ENCODE results near the gene SH2B2.

SH2B2 gene

DNA sequence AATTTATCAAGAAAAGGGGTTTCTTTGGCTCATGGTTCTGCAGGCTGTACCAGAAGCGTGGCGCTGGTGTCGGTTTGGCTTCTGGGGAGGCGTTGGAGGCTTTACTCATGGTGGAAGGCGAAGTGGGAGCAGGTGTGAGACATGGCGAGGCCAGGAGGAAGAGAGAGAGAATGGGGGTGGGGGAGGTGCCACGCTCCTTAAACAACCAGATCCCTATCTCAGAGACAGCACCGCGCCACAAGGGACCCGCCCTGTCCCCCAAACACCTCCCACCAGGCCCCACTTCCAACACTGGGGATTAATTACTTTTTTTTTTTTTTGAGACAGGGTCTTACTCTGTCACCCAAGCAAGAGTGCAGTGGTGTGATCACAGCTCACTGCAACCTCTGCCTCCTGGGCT is 18.0 kb upstream of the SH2B2 start:
- no peak for DNase-seq

DNA sequence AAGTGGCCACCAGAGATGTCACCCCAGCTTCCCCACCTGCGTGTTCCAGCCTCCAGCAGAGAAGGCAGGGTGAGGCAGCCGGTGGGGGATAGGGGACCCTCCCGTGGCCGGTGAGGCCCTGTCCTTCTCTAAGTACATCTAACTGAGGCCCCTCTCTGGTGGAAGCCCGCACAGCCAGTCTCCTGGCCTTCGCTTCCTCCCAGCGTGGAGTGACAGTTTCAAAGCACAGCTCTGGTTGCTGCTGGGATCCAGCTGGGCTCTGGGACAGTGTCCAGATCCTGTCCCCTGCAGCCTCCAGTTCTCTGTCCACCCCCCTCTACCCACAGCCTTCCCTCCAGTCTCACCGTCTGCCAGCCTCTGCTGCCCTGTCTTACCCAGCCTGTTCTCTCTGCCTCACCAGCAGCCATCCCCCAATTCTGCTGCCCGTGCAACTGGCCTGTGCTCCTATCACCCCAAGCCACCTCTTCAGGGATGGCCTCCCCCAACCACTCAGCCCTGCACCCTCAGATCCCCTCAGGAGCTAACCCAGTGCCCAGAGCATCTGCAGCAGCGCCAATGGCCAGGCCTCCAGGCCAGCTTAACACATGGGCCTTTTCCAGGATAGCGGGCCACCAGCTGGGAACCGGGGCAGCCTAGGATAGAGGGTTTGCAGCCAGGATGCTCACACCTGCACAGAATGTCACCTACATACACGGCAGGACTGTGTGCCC is 16.3 kb upstream of the SH2B2 start:
- no peak for DNase-seq

DNA sequence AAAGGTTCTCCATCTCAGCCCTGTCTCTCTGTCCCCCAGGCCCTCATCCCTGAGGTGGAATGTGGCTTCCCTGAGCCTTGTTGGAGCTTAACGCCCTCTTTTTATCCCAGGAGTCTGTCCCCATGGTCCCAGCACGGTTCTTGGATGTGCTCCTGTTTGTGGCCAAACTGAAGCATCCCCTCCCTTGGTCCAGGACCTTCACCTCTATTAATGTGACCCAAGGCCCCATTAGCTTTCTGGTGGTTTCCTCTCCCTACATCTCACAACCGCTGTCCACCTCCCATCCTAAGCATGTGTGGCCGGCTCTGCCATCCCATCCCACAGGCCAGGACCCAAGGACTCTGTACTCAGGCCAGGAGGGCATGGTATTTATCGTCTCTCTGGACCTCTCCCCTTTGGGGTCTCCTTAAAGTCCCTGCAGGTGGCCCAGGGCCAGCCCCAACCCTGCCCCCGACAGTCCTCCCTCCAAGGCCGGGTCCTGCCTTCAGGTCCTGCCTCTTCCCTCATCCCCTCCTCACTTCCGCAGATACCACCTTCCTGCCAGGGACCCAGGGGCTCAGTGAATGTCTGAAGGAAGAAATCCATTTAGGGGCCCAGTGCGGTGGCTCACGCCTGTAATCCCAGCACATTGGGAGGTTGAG is 15.4 kb upstream of the SH2B2 start:
- DNase-seq = no peak

DNA sequence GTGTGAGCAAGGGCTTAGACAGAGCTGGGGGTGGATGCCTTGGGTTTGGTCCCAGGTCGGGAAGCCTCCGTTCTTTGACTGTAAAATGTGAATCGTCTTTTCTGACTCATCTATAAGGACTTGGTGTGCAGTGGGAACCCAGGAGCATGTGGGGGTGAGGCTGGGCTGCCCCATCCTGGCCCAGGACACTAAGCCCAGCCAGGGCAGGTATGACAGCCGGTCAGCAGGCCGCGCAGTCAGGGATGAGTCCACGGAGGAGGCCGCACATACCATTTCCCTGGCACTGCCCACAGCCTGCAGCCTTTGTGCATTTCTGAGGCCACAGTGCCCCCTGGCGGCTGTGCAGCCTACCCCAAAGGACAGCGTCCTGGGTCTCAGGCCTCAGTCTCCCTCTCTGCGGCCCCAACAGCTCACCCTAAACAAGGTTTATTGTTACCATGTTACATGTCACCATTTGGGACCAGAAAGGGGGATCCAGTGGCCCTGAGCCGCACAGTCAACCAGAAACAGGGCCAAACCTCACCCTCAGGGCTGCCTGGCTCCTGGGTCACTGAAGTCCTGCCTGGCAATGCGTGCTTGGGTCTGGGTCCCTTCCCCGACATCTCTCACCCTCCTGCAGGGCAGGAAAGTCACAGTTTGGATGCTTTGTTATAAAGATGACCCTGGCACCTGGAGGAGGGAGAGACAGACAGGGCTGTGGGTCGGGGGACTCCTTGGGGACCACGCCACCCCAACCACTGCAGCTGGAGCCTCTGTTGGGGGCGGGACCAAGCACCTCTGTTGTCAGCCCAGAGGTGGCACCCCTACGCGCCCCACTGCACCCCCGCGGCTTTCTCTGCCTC is 14.4 kb upstream of the SH2B2 start:
- DNase-seq = peak; percentile 76

DNA sequence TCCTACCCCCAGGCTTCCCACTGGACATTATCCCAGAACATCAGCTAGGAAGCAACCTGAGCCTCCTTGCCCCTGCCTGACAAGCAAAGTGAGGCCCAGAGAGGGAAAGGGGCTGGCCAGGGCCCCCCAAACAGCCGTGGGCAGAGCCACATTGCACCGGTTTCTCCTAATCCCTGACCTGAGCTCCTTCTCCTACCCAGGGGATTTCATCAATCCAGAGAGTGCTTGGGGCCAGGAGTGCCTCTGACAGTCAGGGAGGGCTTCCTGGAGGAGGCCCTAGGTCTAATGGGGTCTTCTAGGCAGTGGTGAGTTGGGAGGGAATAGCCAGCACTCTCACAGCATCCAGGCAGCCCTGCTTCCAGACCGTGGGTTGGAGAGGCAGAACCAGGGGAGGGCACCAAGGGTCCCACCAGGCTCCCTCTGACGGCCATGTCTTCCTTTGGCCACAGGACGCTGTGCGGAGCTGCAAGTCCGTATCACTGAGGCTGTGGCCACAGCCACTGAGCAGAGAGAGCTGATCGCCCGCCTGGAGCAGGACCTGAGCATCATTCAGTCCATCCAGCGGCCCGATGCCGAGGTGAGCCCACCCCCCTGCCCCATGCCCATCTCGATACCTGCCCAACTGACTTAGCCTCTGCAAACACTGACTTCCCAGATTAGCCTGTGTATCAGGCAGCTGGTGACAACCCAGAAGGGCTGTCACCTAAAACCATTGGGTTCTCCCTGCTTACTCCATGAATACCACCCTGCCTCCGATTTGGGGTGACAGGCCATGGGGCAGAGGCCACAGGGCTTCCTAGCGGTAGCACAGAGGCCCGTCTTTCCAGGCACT is 13.5 kb upstream of the SH2B2 start:
- DNase-seq = no peak

DNA sequence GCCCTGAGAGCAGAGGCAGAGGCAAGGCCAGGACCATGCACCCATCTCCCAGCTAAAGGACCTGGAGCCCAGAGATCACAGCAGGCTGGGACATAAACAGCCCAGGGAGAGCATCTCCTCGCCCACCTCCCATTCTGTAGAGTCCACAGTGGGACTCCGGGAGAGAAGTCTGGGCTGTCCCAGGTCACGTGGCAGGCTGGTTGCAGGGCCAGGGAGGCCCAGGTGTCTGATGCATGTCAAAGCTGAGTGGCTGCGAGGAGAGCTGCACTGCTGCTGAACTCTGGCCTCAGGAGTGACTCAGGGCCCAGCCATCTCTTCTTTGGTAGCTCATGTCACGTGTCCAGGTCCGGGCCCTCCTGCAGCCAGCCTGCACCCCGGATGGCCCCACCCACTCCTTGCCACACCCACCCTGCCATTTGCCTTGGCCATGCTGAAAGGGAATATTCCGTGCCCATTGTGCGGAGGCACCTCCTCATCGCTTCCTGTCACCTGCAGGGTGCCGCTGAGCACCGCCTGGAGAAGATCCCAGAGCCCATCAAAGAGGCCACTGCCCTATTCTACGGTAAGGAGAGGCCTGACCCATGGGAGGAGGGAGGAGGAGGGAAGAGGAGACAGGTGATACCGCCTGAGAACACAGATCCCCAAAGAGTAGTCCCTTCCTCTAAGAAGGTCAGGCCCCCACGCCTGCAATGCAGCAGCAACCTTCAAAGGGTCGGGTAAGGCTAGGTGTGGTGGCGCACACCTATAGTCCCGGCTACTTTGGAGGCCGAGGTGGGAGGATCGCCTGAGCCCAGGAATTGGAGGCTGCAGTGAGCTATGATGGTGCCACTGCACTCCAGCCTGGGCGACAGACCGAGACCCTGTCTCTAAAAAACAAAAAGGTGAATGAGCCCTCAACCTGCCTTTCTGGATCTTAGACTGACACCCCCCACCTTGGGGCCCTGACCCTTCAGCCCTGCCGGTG is 12.6 kb upstream of the SH2B2 start:
- no peak for DNase-seq

DNA sequence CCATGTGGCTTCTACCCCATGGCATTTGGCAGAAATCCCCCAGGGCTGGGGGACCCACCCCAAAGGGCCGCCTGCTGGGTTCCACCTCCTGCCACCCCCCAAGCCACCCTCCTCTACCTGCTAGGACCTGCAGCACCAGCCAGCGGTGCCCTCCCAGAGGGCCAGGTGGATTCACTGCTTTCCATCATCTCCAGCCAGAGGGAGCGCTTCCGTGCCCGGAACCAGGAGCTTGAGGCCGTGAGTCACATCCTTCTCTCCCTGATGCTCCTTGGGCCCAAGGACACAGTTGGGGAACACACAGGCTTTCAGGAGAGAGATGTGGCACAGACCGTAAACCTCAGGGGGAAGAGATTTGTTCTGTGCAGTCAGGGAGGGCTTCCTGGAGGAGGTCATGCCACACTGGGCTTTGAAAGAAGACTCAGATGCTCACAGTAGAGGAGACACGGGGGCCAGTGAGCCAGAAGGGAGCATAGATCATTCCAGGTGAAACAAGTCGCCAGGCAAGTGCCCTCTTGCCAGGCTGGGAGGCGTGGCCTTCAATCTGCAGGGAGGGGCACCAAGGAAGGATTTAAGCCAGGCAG is 11.5 kb upstream of the SH2B2 start:
- no peak for DNase-seq

DNA sequence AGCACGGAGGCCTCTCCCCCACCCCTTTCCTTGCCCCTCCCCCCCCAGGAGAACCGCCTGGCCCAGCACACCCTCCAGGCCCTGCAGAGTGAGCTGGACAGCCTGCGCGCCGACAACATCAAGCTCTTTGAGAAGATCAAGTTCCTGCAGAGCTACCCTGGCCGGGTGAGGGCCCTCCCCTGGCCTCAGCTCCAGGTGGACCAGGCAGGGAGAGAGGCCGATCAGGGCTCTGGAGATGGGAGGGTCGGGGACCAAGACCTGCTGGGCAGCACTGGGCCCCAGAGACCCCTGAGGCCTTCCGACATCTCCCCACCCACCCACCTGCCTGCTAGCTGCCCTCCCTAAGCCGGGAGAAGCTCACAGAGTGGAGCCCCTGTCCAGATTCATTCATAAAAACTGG is 8.8 kb upstream of the SH2B2 start:
- DNase-seq = no peak

DNA sequence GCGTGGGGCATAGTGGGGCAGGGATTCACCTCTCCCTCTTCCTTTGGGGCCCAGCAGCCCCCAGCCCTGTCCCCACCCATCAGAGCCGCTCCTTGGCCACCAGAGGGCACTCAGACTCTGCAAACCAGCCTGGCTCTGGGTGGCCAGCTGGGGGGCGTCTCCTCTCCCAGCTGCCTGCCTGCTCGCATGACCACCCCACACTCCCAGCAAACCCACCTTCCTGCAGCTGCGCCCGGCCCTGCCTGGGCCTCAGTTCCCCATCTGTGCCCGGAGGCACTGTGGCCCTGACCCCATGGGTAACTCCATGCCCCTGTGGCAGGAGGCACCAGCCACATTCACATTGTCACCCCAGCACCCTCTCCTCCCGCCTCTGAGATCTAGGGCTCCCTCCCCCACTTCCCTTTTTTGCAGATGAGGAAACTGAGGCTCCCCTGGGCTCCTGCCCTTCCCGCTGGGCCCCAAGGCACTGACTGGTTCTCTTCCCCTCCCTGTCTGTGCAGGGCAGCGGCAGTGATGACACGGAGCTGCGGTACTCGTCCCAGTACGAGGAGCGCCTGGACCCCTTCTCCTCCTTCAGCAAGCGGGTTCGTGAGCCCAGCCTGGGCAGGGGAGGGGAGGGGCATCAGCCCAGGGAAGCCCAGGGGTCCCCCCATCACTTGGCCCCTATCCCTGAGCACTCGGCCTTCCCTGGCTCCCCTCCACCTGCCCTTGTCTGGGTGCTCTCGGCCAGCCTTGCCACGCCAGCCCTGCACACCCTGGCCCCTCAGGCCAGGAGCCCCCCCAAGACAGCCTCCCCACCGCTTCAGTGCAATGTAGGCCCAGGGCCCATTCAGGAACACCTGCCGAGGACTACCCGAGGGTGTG is 6.9 kb upstream of the SH2B2 start:
- peak; percentile 64 for DNase-seq

DNA sequence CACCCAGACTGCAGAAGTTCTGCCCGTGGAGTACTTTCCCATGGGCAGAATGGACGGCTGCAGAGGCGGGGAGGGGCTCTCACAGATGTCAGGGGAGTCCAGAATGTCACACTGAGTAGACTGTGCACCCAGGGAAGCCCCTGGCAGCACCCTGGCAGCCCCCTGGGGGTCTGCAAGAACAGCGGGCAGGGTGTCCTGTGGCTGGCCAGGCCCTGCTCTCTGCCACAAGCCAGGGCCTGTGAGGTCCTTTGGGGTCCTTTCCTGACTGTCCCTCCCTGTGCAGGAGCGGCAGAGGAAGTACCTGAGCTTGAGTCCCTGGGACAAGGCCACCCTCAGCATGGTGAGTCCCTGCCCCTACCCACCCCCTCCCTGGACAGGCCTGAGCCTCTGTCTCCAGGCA is 6.1 kb upstream of the SH2B2 start:
- DNase-seq = no peak

DNA sequence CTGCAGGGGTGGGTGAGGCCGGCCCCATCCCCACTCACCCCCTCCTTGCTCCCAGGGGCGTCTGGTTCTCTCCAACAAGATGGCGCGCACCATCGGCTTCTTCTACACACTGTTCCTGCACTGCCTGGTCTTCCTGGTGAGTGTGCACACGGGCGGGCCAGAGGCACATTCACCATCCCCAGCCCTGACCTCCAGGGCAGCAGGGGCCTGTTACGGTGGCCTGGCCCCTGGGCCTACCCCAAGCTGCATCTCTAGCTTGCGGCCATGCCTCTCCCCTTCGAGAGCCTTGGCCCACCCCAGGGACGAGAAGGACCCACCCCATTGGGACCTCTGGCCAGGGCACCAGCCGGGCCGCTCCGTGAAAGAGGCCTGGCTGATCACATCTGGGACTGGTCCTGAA is 4.9 kb upstream of the SH2B2 start:
- DNase-seq = no peak

DNA sequence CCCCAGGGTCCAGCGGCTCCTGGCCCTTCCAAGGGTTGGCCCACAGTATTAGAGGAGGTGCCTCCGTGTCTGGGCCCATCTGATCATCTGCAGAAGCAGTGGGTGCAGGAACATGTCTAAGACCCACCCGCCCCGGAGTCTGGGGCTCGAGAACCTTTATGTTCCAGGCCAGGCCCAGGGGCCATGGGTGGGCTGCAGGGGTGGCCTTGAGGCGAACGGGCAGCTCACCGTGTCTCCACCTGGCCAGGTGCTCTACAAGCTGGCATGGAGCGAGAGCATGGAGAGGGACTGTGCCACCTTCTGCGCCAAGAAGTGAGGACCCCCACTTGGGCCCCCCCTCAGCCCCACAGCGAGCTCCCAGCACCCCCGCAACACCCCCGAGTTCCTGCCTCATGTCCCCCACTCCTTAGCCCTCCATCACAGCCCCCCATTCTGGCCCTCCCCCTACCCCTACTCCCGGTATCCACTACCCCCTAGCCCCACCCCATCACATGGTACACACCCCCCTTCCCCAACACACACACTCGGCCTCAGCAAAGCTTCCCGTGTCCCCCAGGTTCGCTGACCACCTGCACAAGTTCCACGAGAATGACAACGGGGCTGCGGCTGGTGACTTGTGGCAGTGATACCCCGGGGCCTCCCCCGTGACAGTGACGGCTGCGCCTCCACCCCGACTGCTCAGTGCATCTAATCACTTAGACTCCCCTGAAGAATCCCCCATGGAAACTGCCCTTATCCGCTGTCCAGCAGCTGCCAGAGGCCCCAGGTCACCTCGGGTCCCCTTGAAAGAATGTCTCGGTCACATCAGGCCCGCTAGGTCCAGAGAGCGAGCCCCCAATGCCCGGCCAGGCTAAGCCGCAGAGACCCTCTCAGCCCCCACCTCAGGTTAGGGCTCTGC is 4.0 kb upstream of the SH2B2 start:
- no peak for DNase-seq

DNA sequence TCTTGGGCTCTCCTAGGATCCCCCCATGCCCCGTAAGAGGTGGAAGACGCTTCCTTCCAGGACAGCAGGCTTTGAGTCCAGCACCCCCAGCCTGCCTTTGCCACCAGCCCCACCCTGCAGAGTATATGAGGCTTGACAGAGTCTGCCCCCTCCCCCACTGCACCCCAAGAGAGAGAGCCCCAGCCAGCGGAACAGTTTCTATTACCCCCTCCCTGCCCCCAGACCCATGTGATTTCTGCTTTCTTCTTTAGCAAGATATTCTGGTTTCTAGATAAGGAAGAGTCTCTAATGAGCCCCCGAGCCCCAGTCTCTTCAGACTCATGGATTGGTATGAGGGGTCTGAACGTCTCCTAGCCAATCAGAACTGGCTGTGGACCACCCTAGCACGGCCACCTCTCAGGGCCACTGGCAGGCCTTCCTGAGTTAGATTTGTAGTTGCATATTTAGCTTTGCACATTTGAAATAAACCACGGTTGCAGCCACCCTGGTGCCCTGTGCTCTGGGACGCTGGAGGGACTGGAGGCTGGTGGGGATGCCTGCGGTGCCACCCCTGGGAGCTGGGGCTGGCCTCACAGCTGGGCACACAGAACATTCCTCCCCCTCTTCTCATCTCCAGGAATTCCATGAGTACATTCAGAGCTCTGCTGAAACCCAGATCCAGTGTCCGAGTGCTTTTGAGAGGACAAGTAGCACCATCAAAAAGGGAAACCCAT is 3.0 kb upstream of the SH2B2 start:
- no peak for DNase-seq

DNA sequence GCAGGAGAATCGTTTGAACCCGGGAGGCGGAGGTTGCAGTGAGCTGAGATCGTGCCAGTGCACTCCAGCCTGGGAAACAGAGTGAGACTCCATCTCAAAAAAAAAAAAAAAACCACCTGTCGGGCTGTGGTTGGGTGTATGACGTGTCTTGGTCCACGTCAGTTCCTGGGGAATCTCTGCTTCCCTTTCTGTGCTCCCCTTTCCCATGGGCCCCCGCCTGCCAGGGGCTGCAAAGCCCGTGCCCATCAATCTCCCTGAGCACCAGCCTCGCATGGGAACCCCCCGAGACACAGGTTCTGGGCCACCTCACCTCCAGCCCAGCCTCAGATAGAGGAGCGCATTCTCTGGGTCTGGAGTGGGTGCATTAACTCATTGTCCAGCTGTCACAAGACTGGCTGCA is 2.3 kb upstream of the SH2B2 start:
- DNase-seq = peak; percentile 27

DNA sequence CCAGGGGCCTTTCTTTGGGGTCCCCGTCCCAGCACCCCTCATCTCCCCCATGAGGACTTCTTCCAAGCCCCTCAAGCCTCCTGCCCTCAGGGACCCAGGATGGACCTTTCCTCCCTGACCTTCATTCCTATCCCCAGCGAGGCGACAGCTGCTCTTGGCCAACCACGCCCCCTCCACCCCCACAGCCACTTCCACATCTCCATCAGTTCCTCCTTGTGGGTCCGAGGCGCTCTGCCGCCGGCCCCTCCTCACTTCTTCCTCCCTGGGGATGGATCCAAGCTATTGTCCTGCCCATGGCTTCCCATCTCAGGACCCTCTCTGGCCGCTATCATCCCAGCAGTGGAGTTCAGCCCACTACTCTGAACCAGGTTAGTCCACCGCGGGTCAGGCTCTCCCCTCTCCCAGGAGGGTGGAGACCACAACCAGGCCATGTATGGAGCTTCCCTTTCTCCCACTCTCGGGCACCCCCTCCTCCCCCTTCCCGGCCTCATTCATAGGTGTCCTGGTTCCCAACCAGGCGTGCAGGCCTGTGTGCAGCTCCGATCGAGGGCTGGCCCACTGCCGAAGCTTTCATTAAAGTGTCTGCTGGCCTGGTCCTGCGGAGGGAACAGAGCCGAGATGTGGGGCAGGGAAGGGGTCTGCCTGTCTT is 1.7 kb upstream of the SH2B2 start:
- no peak for DNase-seq

DNA sequence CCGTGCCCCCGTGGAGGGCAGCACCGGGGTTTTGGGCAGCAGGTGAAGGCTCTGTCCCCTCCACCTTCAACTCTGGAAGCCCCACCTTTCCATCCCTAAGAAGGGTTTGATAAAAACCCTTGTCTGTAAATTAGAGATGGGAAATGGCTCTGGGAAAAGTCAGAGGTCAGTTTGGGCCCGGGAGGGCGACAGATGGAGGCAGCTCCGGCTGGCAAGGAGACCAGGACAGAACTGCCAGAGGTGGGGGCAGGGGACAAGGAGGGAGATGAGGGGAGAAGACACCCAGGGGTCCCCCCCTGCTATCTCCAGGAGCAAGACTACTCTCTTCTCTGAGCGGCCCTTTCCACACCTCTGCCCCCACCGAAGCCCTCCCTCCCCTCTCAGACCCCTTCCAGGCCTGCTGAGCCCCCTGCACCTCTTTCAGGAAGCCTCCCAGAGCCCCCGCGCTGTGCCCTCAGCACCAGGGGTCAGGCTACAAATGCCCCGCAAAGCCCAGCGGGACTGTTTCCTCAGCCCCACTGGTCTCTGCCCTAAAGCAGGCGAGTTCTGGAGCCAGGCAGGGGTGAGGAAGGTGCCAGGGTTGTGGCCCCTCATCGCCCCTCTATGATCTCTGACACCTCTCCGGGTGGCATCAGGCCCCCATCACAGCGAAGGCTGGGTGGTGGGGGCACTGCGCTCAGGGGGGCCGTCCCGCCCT is 980 bp upstream of the SH2B2 start:
- DNase-seq = no peak
